OCI-LY7 (cell line): Measurements from ENCODE around the gene RIN3. TPM values are rescaled to one million over a fixed set of nuclear protein-coding genes. Genes with fewer than 3 reads are reported as not detected.

Source experiments
- BruUV-seq: library from RNA; stranded (reverse); fragments of 400-500 nt; replicated peaks from 2 replicates; lab custom pipeline; 2021; lab: Mats Ljungman, UMichigan
- CTCF ChIA-PET: fragments of 300-600 bp; sonication (Branson Sonifier 250); formaldehyde crosslinking; loops from one replicate; lab custom pipeline; 2022; ENCODE audit warnings: antibody characterized with exemption; ENCODE audit not compliant: unreplicated experiment; lab: Charles Lee
- POLR2A ChIA-PET: fragments of 300-600 bp; sonication (Branson Sonifier 250); formaldehyde crosslinking; loops from one replicate; lab custom pipeline; 2022; ENCODE audit warnings: antibody characterized with exemption; lab: Charles Lee
- DNase-seq: peaks from one replicate; pipeline ENCODE4 v3.0.0-alpha.2; 2015; ENCODE audit warnings: low spot score
- H2AFZ ChIP-seq: fragments of 200-600 bp; sonication (generic), shearing (Covaris generic); 2 replicates; pipeline ENCODE4 v1.6.1; 2014; ENCODE audit warnings: mild to moderate bottlenecking, antibody characterized with exemption, low read length, moderate library complexity
- H3K27ac ChIP-seq: fragments of 200-600 bp; sonication (generic); 2 replicates; pipeline ENCODE4 v1.5.1; 2014; ENCODE audit warnings: mixed run types, low read depth, mild to moderate bottlenecking, moderate library complexity, low read length, inconsistent platforms; ENCODE audit not compliant: poor library complexity, severe bottlenecking
- H3K36me3 ChIP-seq: fragments of 200-600 bp; sonication (generic); 2 replicates; pipeline ENCODE4 v1.6.1; 2014; ENCODE audit warnings: mild to moderate bottlenecking, antibody characterized with exemption, low read length, moderate library complexity, mixed read lengths; ENCODE audit not compliant: insufficient read depth
- H3K4me1 ChIP-seq: fragments of 200-600 bp; sonication (generic); 2 replicates; pipeline ENCODE4 v1.5.1; 2014; ENCODE audit warnings: mild to moderate bottlenecking, low read length; ENCODE audit not compliant: insufficient read depth, poor library complexity, severe bottlenecking
- H3K4me2 ChIP-seq: fragments of 200-600 bp; sonication (generic); 2 replicates; pipeline ENCODE4 v1.6.1; 2014; ENCODE audit warnings: mild to moderate bottlenecking, low read length
- H3K4me3 ChIP-seq: fragments of 200-600 bp; sonication (generic); 2 replicates; pipeline ENCODE4 v1.5.1; 2014; ENCODE audit warnings: mild to moderate bottlenecking, low read depth, low read length; ENCODE audit not compliant: poor library complexity, severe bottlenecking
- H3K79me2 ChIP-seq: fragments of 200-600 bp; sonication (generic); 2 replicates; pipeline ENCODE4 v1.6.1; 2016; ENCODE audit warnings: low read depth, mild to moderate bottlenecking, low read length, moderate library complexity, mixed read lengths; ENCODE audit not compliant: insufficient read depth
- H3K9me2 ChIP-seq: fragments of 200-600 bp; sonication (generic); 2 replicates; pipeline ENCODE4 v1.6.1; 2016; ENCODE audit warnings: mild to moderate bottlenecking, low read length, mixed read lengths; ENCODE audit not compliant: insufficient read depth
- H3K9me3 ChIP-seq: fragments of 200-600 bp; sonication (generic); 2 replicates; pipeline ENCODE4 v1.6.1; 2014; ENCODE audit warnings: mild to moderate bottlenecking, mixed run types, low read length, mixed read lengths
- H4K20me1 ChIP-seq: fragments of 200-600 bp; sonication (generic); 2 replicates; pipeline ENCODE4 v1.6.1; 2014; ENCODE audit warnings: mild to moderate bottlenecking, antibody characterized with exemption, low read length, moderate library complexity, mixed read lengths; ENCODE audit not compliant: insufficient read depth
- EZH2phosphoT487 ChIP-seq: fragments of 200-600 bp; sonication (generic); IDR thresholded peaks from 2 replicates; pipeline ENCODE4 v1.6.1; 2018; ENCODE audit warnings: low read depth, borderline replicate concordance, mild to moderate bottlenecking, mixed run types, antibody characterized with exemption, low read length, moderate library complexity, mixed read lengths
- intact Hi-C: fragments of 100-400 bp; cut with micrococcal nuclease; formaldehyde crosslinking; loops from one replicate; pipeline ENCODE4 v1.10.0; 2022; ENCODE audit not compliant: unreplicated experiment
- total RNA-seq, 2 experiments: library from RNA; depleted of rRNA in 1 of 2; stranded (reverse); fragments of >200 nt in 1 of 2; shearing (Covaris generic) in 1 of 2; gene quantifications; 2 replicates each; pipeline ENCODE4 v1.2.3, GENCODE V29; 2014 to 2022
- TF ChIP-seq, protein P1 (sequence below): fragments of 200-600 bp; sonication (generic); conservative IDR thresholded peaks from 2 replicates; pipeline ENCODE4 v1.5.1; 2014; ENCODE audit warnings: mild to moderate bottlenecking, antibody characterized with exemption, low read length, moderate library complexity, mixed read lengths

The RIN3 gene
- total RNA-seq, 2 experiments from 2014 or later = not detected

DNA sequence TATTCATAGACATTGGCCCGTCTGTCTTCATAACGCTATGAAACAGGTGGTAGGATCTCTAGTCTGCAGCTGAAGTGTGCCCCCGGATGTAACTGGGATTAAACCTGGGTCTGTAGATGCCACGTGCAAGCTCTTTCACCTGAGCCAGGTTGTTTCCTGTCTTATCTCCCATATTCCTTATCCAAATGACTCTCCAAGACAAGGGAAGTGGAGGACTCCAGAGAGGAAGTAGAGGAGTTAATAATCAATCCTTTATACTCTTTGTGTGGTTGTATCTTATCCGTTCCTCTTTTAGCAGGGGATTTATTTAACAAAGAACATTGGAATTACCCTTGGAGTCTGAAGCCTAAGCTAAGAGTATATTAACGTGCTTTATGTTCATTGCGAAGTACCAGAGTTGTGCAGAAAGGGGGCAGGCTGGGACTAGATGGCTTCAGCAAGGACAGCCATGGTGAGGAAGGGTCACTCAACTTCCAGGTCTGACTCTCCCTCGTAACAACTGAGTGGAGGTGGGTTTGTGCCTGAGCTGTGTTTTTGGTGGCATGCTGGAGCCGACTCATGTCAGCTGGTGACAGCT, 82.8 kb downstream of the RIN3 start:
- intact Hi-C loops = no loop called here
- TF ChIP-seq, protein P1, sequence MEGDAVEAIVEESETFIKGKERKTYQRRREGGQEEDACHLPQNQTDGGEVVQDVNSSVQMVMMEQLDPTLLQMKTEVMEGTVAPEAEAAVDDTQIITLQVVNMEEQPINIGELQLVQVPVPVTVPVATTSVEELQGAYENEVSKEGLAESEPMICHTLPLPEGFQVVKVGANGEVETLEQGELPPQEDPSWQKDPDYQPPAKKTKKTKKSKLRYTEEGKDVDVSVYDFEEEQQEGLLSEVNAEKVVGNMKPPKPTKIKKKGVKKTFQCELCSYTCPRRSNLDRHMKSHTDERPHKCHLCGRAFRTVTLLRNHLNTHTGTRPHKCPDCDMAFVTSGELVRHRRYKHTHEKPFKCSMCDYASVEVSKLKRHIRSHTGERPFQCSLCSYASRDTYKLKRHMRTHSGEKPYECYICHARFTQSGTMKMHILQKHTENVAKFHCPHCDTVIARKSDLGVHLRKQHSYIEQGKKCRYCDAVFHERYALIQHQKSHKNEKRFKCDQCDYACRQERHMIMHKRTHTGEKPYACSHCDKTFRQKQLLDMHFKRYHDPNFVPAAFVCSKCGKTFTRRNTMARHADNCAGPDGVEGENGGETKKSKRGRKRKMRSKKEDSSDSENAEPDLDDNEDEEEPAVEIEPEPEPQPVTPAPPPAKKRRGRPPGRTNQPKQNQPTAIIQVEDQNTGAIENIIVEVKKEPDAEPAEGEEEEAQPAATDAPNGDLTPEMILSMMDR = no peak
- TF ChIP-seq EZH2phosphoT487 = no peak
- ChIA-PET POLR2A (interaction anchor here (0.8 kb wide), 1 partner anchor 11 kb away, joined by 3 read pairs; no protein-coding TSS in a partner anchor), CTCF (no interaction called here)
- Histone ChIP-seq H3K9me3 (no peaks in the 10 kb centered on the region), H3K9me2 (no peaks in the 10 kb centered on the region), H3K79me2 (no peaks in the 10 kb centered on the region), H2AFZ (no peak overlapping the region), H3K27ac (no peak overlapping the region), H3K36me3 (no peaks in the 10 kb centered on the region), H3K4me3 (no peak overlapping the region), H4K20me1 (no peaks in the 10 kb centered on the region), H3K4me1 (no peaks in the 10 kb centered on the region), H3K4me2 (no peak overlapping the region)
- DNase-seq = no peak
- no TSS peak for BruUV-seq

DNA sequence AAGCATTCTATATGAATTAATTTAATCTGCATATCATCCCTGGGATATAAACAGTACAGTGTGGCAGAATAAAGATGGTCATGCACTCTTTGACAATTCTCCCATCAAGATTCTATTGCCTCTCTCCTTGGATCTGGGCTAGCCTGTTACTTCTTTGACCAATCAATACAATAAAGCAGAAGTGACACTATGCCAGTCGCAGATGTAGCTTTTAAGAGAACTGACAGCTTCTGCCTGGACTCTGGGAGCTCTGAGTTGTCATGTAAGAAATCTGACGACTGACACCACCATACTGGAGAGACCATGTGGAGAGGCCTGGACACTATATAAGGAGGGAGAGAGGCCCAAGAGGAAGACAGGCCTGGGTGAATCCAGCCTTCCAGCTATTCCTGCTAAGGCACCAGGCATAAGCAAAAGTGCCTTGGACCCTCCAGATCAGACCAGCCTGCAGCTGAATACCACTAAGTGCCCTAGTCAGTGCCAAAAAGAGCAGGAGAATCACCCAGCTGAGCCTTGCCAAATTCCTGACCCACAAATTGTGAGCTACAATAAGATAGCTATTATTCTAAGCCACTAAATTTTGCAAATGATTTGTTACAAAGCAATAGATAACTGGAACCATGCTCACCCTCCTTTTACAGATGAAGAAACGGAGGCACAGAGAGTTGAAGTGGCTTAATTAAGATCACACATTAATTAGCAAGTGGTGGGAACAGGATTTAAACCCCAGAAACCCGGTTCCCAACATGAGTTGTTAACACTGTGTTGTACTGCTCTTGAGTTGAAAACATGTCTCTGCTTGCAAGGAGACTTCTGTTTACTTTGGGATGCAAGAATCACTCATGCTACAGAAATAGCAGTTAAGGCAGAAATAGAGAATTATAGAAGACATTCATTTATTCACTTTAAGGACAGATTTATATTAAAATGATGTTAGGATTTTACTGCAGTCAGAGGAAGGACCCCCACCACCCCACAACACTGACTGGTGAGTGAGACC, 84.6 kb downstream of the RIN3 start:
- intact Hi-C loops = no loop called here
- BruUV-seq = no TSS peak
- CTCF ChIA-PET = no interaction called here

More for the DNA sequence above, 84.6 kb downstream of the RIN3 start:
- TF ChIP-seq, protein P1 = no peak
- no peak for TF ChIP-seq EZH2phosphoT487
- H3K9me2 ChIP-seq = no peaks in the 10 kb centered on the region
- H3K4me3 ChIP-seq = no peak overlapping the region
- DNase-seq = no peak
- H3K27ac ChIP-seq = no peak overlapping the region
- no peak overlapping the region for H2AFZ ChIP-seq
- no peaks in the 10 kb centered on the region for H3K4me1 ChIP-seq
- POLR2A ChIA-PET = interaction anchor here (0.8 kb wide), 1 partner anchor 24 kb away, joined by 3 read pairs; no protein-coding TSS in a partner anchor
- no peak overlapping the region for H3K4me2 ChIP-seq
- H3K36me3 ChIP-seq = no peaks in the 10 kb centered on the region
- H3K9me3 ChIP-seq = no peaks in the 10 kb centered on the region
- no peaks in the 10 kb centered on the region for H4K20me1 ChIP-seq
- no peaks in the 10 kb centered on the region for H3K79me2 ChIP-seq
